Measurements from ENCODE around the gene GNG13. TPM values are rescaled to one million over a fixed set of nuclear protein-coding genes. Genes with fewer than 3 reads are reported as not detected.

Gene GNG13
- total RNA-seq, 2 donors from 2014 or later, result not detected

- no peaks in the 10 kb centered on the region for H3K36me3 ChIP-seq (replicated peaks in 1 of 2; ENCODE audit: insufficient read depth in 1 of 2, low read depth in 2 of 2)
- ATAC-seq (no peak), DNase-seq (no peak)
- 65% methylated on average over 18 of the region's 19 CpGs; no CpG with 5 or more reads in 1 of the 2 donors for WGBS, 2 donors
- no peaks in the 10 kb centered on the region for H3K27me3 ChIP-seq
- H3K9me3 ChIP-seq, result no peaks in the 10 kb centered on the region
- H3K4me1 ChIP-seq, result no peaks in the 10 kb centered on the region
- no peak overlapping the region for H3K27ac ChIP-seq
- no peak overlapping the region for H3K4me3 ChIP-seq
- TF ChIP-seq CTCF (IDR thresholded peaks at IDR 0.05) (no peak), POLR2A (IDR thresholded peaks at IDR 0.05) (no peak)
- intact Hi-C loops (cut with DNase I), result no loop called here
These were observed 30.6 kb downstream of the GNG13 start for GRCh38 chr16:769934-770333.

- Histone ChIP-seq H3K4me3 (no peak overlapping the region), H3K36me3 (replicated peaks in 1 of 2; ENCODE audit: insufficient read depth in 1 of 2, low read depth in 2 of 2) (no peaks in the 10 kb centered on the region), H3K27me3 (no peaks in the 10 kb centered on the region), H3K4me1 (no peaks in the 10 kb centered on the region), H3K27ac (no peak overlapping the region), H3K9me3 (no peaks in the 10 kb centered on the region)
- ATAC-seq (no peak), DNase-seq (no peak)
- intact Hi-C loops (cut with DNase I), result no loop called here
- WGBS, 2 donors, result 73 to 90% methylated on average over 2 to 12 of the region's 20 CpGs
- no peak for TF ChIP-seq POLR2A (IDR thresholded peaks at IDR 0.05)
- TF ChIP-seq CTCF (IDR thresholded peaks at IDR 0.05), result no peak
These were observed 31.2 kb downstream of the GNG13 start for GRCh38 chr16:769184-769784.

- Histone ChIP-seq H3K27ac (no peak overlapping the region), H3K4me3 (no peak overlapping the region), H3K36me3 (replicated peaks in 1 of 2; ENCODE audit: insufficient read depth in 1 of 2, low read depth in 2 of 2) (no peaks in the 10 kb centered on the region), H3K4me1 (no peaks in the 10 kb centered on the region), H3K27me3 (no peaks in the 10 kb centered on the region), H3K9me3 (no peaks in the 10 kb centered on the region)
- ATAC-seq (no peak), DNase-seq (no peak)
- TF ChIP-seq POLR2A (IDR thresholded peaks at IDR 0.05), result no peak
- TF ChIP-seq CTCF (IDR thresholded peaks at IDR 0.05), result no peak
- 64 to 87% methylated on average over 6 to 12 of the region's 21 CpGs for WGBS, 2 donors
- intact Hi-C loops (cut with DNase I), result no loop called here
These were observed 32.1 kb downstream of the GNG13 start for GRCh38 chr16:768428-768827.

- no peak overlapping the region for H3K4me3 ChIP-seq
These were observed 32.7 kb downstream of the GNG13 start for GRCh38 chr16:767743-768235.

More at GRCh38 chr16:767743-768235, 32.7 kb downstream of the GNG13 start:
- DNase-seq, result no peak
- Histone ChIP-seq H3K27ac (no peak overlapping the region), H3K27me3 (no peaks in the 10 kb centered on the region), H3K9me3 (no peaks in the 10 kb centered on the region), H3K36me3 (replicated peaks in 1 of 2; ENCODE audit: insufficient read depth in 1 of 2, low read depth in 2 of 2) (no peaks in the 10 kb centered on the region), H3K4me1 (no peaks in the 10 kb centered on the region)
- 41 to 45% methylated on average over 12 to 15 of the region's 38 CpGs for WGBS, 2 donors
- TF ChIP-seq CTCF (IDR thresholded peaks at IDR 0.05) (no peak), POLR2A (IDR thresholded peaks at IDR 0.05) (no peak)
- no peak for ATAC-seq
- intact Hi-C loops (cut with DNase I), result no loop called here

Measured in body of pancreas (tissue), 4 donors.